Measurements from ENCODE around the gene GNAT2. TPM values are rescaled to one million over a fixed set of nuclear protein-coding genes. Genes with fewer than 3 reads are reported as not detected.

The GNAT2 gene
- total RNA-seq, 6 experiments from 2014 or later = 0.11 to 0.40 (median 0.34) TPM; not detected in 3

DNA sequence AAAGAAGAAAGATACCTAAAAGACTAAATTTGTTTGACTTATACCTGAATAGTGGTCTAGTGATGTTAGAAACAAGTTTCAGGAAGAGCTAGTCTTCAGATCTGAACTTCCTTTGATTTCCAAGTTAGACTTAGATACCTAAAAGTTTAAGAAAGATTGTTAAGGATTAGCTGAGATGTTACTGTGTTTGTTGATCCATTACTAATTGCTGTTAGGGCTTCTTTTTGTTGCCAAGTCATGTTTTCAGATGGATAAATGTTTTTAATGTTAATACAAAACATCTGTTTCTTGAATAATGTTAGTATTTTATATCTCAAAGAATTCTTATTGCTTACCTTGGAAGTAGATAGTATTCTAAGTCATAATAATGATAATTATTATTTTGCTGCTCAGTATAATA is 59.4 kb downstream of the GNAT2 start:
- TF ChIP-seq, protein P1, sequence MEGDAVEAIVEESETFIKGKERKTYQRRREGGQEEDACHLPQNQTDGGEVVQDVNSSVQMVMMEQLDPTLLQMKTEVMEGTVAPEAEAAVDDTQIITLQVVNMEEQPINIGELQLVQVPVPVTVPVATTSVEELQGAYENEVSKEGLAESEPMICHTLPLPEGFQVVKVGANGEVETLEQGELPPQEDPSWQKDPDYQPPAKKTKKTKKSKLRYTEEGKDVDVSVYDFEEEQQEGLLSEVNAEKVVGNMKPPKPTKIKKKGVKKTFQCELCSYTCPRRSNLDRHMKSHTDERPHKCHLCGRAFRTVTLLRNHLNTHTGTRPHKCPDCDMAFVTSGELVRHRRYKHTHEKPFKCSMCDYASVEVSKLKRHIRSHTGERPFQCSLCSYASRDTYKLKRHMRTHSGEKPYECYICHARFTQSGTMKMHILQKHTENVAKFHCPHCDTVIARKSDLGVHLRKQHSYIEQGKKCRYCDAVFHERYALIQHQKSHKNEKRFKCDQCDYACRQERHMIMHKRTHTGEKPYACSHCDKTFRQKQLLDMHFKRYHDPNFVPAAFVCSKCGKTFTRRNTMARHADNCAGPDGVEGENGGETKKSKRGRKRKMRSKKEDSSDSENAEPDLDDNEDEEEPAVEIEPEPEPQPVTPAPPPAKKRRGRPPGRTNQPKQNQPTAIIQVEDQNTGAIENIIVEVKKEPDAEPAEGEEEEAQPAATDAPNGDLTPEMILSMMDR (IDR thresholded peaks at IDR 0.05) = no peak
- Mint-ChIP-seq H3K4me1 (ENCODE audit: low read depth) (peaks cover 82% of the 10 kb centered on the region), H3K27me3 (ENCODE audit: insufficient read depth) (no peaks in the 10 kb centered on the region), H3K9me3 (no peaks in the 10 kb centered on the region), H3K4me3 (no peak overlapping the region), H3K27ac (peak overlapping the region; percentile 77), H3K36me3 (ENCODE audit: low read depth) (peaks cover 4% of the 10 kb centered on the region; the same call in 1 of the 2 replicates)
- peak; percentile 27 for DNase-seq

DNA sequence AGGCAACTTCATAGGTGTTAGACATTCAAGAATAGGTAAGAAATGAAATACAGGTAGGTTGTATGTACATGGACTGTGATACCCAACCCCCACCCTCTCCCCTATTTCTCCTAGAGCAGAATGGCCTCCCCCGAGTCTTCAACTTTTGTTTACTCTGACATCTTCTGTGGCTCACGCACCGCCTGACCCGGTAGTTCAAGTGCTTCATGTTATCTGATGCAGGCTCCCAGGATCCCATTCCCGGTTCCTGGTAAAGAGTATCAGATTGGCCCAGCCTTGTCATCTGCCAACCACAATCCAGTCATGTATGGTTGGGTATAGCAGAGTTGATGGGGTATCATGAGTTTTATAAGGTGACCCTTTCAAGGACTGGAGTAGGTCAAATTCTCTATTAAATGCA is 61.9 kb downstream of the GNAT2 start:
- H3K9me3 Mint-ChIP-seq = no peaks in the 10 kb centered on the region
- H3K4me1 Mint-ChIP-seq (ENCODE audit: low read depth) = peaks cover 77% of the 10 kb centered on the region
- H3K27ac Mint-ChIP-seq = no peak overlapping the region
- TF ChIP-seq, protein P1 (IDR thresholded peaks at IDR 0.05) = no peak
- DNase-seq = no peak
- peaks cover 13% of the 10 kb centered on the region; the same call in 1 of the 2 replicates for H3K36me3 Mint-ChIP-seq (ENCODE audit: low read depth)
- no peaks in the 10 kb centered on the region for H3K27me3 Mint-ChIP-seq (ENCODE audit: insufficient read depth)
- no peak overlapping the region for H3K4me3 Mint-ChIP-seq

DNA sequence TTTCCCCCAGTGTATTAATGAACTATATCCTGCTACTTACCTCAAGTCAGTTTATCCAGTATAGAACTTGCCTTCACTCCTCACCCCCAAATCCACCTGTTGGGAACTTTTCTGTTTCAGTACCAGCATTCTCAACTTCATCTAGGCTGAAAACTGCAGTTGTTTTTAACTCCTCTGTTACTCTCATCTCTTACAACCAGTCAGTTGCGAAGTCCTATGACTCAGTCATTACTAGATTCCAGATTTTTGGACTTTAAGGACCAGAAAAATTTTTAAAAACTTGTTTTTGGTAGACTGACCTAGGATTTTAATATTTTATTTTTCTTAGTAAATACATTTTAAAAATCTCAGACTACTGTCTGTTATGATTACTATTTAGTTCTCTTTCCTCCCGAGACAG is 62.9 kb downstream of the GNAT2 start:
- Mint-ChIP-seq H3K27ac (peak overlapping the region; percentile 51), H3K36me3 (ENCODE audit: low read depth) (peaks cover 13% of the 10 kb centered on the region; the same call in 1 of the 2 replicates), H3K9me3 (no peaks in the 10 kb centered on the region), H3K27me3 (ENCODE audit: insufficient read depth) (no peaks in the 10 kb centered on the region), H3K4me1 (ENCODE audit: low read depth) (peaks cover 70% of the 10 kb centered on the region), H3K4me3 (no peak overlapping the region; the same call in 1 of the 2 replicates)
- TF ChIP-seq, protein P1 (IDR thresholded peaks at IDR 0.05) = no peak
- DNase-seq = no peak

Other genes starting within 250 kb of the GNAT2 start
- 10 to 100 TPM; 51.6 to 78.4 (median 58.5) TPM for gene SORT1, start 221.7 kb downstream of the GNAT2 start, total RNA-seq (2021; fragmentation: NEBNext Ultra II Directional; extraction: Animal tissue kit (Norgen Biotek cat#: 25700))
- gene PSMA5, start 193.2 kb downstream of the GNAT2 start, total RNA-seq (2021; fragmentation: NEBNext Ultra II Directional; extraction: Animal tissue kit (Norgen Biotek cat#: 25700)) = 100 to 1,000 TPM; 145 to 195 (median 188) TPM
- 10 to 100 TPM; 16.0 to 34.1 (median 18.5) TPM for gene SYPL2, start 153.1 kb downstream of the GNAT2 start, total RNA-seq (2021; fragmentation: NEBNext Ultra II Directional; extraction: Animal tissue kit (Norgen Biotek cat#: 25700))
- 1 to 10 TPM; 5.6 to 7.3 (median 6.4) TPM for gene ATXN7L2, start 135.7 kb downstream of the GNAT2 start, total RNA-seq (2021; fragmentation: NEBNext Ultra II Directional; extraction: Animal tissue kit (Norgen Biotek cat#: 25700))
- 10 to 100 TPM in 1 of 6 experiments, 1 to 10 TPM in 5; 7.2 to 10.3 (median 8.1) TPM for gene CYB561D1, start 125.5 kb downstream of the GNAT2 start, total RNA-seq (2021; fragmentation: NEBNext Ultra II Directional; extraction: Animal tissue kit (Norgen Biotek cat#: 25700))
- 1 to 10 TPM; 3.0 to 8.3 (median 4.3) TPM for gene AMIGO1, start 109.9 kb downstream of the GNAT2 start, total RNA-seq (2021; fragmentation: NEBNext Ultra II Directional; extraction: Animal tissue kit (Norgen Biotek cat#: 25700))
- under 1 TPM in 1 of 6 experiments, not detected in 5; 0.12 TPM for gene GPR61, start 79.7 kb downstream of the GNAT2 start, total RNA-seq (2021; fragmentation: NEBNext Ultra II Directional; extraction: Animal tissue kit (Norgen Biotek cat#: 25700))
- 10 to 100 TPM; 10.6 to 11.7 (median 11.2) TPM for gene GNAI3, start 71.0 kb downstream of the GNAT2 start, total RNA-seq (2021; fragmentation: NEBNext Ultra II Directional; extraction: Animal tissue kit (Norgen Biotek cat#: 25700))
- gene AMPD2, start 221 bp upstream of the GNAT2 start, total RNA-seq (2021; fragmentation: NEBNext Ultra II Directional; extraction: Animal tissue kit (Norgen Biotek cat#: 25700)) = 100 to 1,000 TPM; 127 to 172 (median 139) TPM
- gene GSTM4, start 36.5 kb upstream of the GNAT2 start, total RNA-seq (2021; fragmentation: NEBNext Ultra II Directional; extraction: Animal tissue kit (Norgen Biotek cat#: 25700)) = 10 to 100 TPM; 16.0 to 27.1 (median 24.8) TPM
- gene GSTM2, start 48.4 kb upstream of the GNAT2 start, total RNA-seq (2021; fragmentation: NEBNext Ultra II Directional; extraction: Animal tissue kit (Norgen Biotek cat#: 25700)) = 10 to 100 TPM; 32.4 to 53.4 (median 46.1) TPM
- 10 to 100 TPM; 14.7 to 50.1 (median 46.5) TPM for gene GSTM1, start 68.2 kb upstream of the GNAT2 start, total RNA-seq (2021; fragmentation: NEBNext Ultra II Directional; extraction: Animal tissue kit (Norgen Biotek cat#: 25700))
- gene GSTM5, start 92.6 kb upstream of the GNAT2 start, total RNA-seq (2021; fragmentation: NEBNext Ultra II Directional; extraction: Animal tissue kit (Norgen Biotek cat#: 25700)) = 1 to 10 TPM; 4.3 to 7.1 (median 5.5) TPM
- gene GSTM3, start 121.4 kb upstream of the GNAT2 start, total RNA-seq (2021; fragmentation: NEBNext Ultra II Directional; extraction: Animal tissue kit (Norgen Biotek cat#: 25700)) = 10 to 100 TPM; 36.9 to 51.3 (median 43.6) TPM
- gene EPS8L3, start 144.3 kb upstream of the GNAT2 start, total RNA-seq (2021; fragmentation: NEBNext Ultra II Directional; extraction: Animal tissue kit (Norgen Biotek cat#: 25700)) = not detected